D721Med (cell line): ENCODE results near the gene FLCN.
"Not testable (repeated sequence)": the region's sequence is repeated elsewhere in the genome, so short reads cannot be mapped to it uniquely, and the experiment has no call there.

ENCODE experiments used
- DNase-seq: peaks from one replicate; pipeline ENCODE4 v3.0.0; 2011; ENCODE audit warnings: low spot score; ENCODE audit not compliant: insufficient read length
- FAIRE-seq: peaks from 2 replicates; lab custom pipeline; 2011; peaks lifted over from hg19 to GRCh38; lab: Jason Lieb, UNC
- CTCF ChIP-seq: IDR thresholded peaks from 2 replicates; pipeline ENCODE4 v1.5.1; 2012; ENCODE audit warnings: mild to moderate bottlenecking, control low read depth; ENCODE audit not compliant: insufficient read depth; ENCODE audit errors: missing control alignments

The FLCN gene

GRCh38 chr17:17269926-17270773 is 33.2 kb upstream of the FLCN start:
- DNase-seq = no peak
- no peak for FAIRE-seq

GRCh38 chr17:17264430-17264829 is 27.5 kb upstream of the FLCN start:
- DNase-seq (no peak), FAIRE-seq (no peak)
- no peak for TF ChIP-seq CTCF

More at GRCh38 chr17:17269926-17270773, 33.2 kb upstream of the FLCN start:
- TF ChIP-seq CTCF = no peak

GRCh38 chr17:17258998-17259397 is 22.0 kb upstream of the FLCN start:
- FAIRE-seq (no peak), DNase-seq (no peak)
- no peak for TF ChIP-seq CTCF

- DNase-seq = no peak
- no peak for TF ChIP-seq CTCF
- FAIRE-seq = no peak
Observed at GRCh38 chr17:17258011-17258410, 21.0 kb upstream of the FLCN start.

- no peak for DNase-seq
- no peak for TF ChIP-seq CTCF
- FAIRE-seq = no peak
Observed at GRCh38 chr17:17256316-17256715, 19.3 kb upstream of the FLCN start.

- FAIRE-seq, DNase-seq: not testable (repeated sequence)
Observed at GRCh38 chr17:17255689-17256088, 18.7 kb upstream of the FLCN start.

GRCh38 chr17:17254036-17254435 is 17.1 kb upstream of the FLCN start:
- no peak for FAIRE-seq
- TF ChIP-seq CTCF = no peak
- no peak for DNase-seq

- no peak for DNase-seq
- no peak for FAIRE-seq
- no peak for TF ChIP-seq CTCF
Observed at GRCh38 chr17:17253406-17253805, 16.4 kb upstream of the FLCN start.
